Retinal pigment epithelial cell (primary cell): ENCODE measurements around the gene RPS3.

ENCODE experiments used
- DNase-seq: peaks from one replicate; pipeline ENCODE4 v3.0.0-alpha.2; 2010; ENCODE audit warnings: low read depth
- H3K4me3 ChIP-seq: 2 replicates; pipeline ENCODE4 v1.5.1; 2011; ENCODE audit warnings: mild to moderate bottlenecking, low read length, control low read depth, moderate library complexity
- TF ChIP-seq, protein P1 (sequence below): conservative IDR thresholded peaks from 2 replicates; pipeline ENCODE4 v1.5.1; 2011; ENCODE audit warnings: low read depth, low read length, control low read depth, inconsistent platforms

The RPS3 gene

DNA sequence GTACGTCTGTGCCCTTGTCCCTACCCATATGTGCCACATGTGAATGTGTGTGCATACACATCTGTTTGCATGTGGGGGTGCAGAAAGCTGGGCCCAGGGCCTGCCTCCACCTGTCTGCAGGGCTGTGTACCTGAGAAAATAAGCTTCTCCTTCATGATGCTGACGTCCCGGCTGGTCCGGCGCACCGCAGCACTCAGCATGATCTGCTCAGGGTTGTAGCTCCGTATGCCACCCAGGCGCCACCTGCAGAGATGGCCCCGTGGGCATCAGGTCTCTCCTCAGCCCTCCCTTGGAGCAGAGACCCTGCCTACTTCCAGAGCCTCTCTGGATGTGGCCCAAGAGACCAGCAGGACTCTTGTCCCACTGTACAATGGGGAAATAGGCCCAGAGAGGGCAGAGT, 37.5 kb downstream of the RPS3 start:
- TF ChIP-seq, protein P1, sequence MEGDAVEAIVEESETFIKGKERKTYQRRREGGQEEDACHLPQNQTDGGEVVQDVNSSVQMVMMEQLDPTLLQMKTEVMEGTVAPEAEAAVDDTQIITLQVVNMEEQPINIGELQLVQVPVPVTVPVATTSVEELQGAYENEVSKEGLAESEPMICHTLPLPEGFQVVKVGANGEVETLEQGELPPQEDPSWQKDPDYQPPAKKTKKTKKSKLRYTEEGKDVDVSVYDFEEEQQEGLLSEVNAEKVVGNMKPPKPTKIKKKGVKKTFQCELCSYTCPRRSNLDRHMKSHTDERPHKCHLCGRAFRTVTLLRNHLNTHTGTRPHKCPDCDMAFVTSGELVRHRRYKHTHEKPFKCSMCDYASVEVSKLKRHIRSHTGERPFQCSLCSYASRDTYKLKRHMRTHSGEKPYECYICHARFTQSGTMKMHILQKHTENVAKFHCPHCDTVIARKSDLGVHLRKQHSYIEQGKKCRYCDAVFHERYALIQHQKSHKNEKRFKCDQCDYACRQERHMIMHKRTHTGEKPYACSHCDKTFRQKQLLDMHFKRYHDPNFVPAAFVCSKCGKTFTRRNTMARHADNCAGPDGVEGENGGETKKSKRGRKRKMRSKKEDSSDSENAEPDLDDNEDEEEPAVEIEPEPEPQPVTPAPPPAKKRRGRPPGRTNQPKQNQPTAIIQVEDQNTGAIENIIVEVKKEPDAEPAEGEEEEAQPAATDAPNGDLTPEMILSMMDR: no peak
- H3K4me3 ChIP-seq: no peak overlapping the region
- no peak for DNase-seq

DNA sequence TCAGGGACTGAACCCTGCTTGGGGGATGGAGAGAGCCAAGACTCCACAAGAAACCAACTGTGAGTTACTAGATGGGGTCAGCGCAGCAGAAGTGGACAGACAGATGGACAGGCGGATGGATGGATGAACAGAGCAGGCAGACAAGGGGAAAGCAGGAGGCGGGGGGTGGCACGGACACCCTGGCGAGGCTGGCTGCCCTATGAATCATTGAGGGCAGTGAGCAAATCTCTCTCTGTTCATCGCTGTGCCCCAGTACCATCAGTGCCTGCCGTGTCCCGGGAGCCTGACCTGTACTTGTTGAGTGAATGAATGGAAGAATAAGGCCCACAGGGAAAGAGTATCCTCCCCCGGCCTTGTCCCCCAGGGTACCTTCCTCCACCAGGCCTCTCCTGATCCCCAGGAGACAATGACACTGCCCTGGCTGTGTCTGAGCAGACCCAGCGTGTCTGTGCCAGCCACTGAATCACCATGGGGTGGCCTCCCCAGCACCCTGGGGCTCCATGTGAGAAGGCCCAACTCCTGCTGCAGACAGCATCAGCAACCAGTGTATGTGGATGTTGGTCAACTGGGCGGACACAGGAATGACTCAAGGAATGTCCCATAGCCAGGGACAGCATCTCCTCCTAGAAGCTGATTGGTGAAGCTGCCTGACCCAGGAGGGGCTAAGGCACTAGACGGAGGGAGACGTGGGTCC, 38.8 kb downstream of the RPS3 start:
- no peak for DNase-seq
- no peak overlapping the region for H3K4me3 ChIP-seq
- TF ChIP-seq, protein P1: no peak

DNA sequence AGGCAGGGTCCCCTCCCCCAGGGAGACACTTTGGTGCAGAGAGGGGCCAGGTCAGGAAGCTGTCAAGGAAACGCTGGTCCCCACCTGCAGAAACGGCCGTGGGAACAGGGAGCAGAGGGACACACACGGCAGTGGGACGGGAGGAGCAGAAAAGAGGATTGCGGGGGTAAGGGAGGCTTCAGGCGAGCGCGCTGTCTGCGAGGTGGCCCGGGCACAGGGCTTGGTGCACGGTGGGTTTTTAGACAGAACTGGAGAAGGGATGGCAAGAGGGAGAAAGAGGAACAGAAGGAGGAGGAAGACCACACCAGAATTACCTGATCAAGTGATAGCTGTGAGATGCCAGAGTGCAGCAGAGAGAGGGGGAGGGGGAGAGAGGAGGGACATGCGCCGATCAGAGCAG, 39.7 kb downstream of the RPS3 start:
- TF ChIP-seq, protein P1: no peak
- H3K4me3 ChIP-seq: no peak overlapping the region
- no peak for DNase-seq

DNA sequence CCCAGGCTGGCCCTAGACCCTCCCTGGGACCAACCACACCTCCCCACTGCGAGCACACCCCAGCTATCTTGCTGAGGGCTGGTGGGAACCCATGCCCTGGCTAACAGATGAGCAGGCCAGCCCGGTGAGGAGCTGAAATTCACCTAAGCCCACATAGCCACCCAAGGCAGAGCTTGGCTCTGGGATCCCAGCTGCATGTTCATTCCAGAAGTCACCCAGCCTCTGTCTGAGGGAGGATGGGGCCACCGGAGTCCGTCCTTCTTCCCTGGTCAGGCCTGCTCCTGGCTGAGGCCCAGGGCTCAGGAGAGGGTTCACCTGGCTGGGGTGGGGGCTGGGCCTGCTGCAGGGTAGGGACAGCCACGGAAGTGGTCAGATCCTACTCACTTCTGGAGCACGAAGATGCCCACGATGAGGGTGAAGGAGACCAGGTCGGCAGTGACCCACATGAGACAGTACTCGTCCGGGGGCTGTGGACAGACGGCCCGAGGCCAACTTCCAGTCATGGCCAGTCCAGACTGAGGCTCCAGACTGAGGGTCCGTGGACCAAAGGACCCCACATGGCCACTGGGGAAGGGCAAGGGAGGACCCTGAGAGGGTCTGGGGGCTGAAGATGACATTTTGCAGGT, 40.3 kb downstream of the RPS3 start:
- TF ChIP-seq, protein P1: no peak
- no peak for DNase-seq
- H3K4me3 ChIP-seq: no peak overlapping the region

DNA sequence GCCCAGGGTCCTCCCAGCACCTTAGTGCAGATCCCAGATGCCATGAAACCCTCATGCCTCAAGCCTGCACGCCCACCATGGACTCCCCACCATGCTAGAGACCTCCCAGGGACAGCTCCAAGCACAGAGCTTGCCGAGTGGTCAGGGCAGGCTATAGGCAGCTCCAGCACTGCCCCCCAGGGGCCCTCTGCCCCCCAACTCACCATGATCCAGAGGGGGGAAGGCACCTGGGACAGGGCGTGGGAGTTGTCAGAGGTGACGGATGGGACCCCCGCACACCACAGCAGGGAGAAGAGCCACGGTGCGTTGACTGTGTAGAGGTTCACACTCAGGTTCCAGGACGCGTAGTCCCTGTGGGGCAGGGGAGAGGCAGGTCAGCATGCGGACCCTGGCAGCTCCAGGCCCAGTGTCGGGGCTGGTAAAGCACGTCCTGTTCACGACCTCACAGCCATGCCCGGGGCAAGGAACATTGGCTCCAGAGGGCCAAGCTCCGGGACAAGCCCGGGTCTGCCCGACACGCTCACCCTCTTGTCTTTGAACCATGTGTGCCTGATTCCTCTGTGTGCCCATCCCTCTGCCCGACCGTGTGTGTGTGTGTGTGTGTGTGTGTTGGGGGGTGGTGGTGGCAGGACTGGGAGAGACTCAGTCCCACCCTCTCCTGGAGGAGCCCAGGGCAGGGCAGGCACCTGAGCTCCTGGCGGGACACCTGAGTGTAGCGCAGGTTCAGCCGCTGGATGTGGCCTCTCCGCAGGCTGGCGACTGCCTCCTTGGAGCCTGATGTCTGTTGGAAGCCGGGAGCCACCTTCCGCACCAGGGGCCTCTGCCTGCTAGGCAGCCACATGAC, 41.9 kb downstream of the RPS3 start:
- H3K4me3 ChIP-seq: no peak overlapping the region
- TF ChIP-seq, protein P1: no peak
- no peak for DNase-seq

DNA sequence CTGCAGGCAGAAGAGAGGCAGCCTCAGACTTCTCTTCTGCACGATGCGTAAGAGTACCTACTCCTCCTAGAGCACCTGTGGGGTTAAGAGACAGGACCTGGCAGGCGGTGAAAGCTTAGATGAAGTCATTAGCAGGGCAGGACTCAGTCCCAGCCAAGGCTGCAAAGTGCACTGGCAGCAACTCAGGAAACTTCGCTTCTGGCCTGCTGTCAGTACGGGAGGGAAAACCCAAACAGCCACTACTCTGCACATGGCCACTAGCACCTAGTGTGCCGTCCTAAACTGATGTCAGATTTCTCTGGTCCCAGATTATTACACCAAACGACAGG, 42.5 kb downstream of the RPS3 start:
- H3K4me3 ChIP-seq: no peak overlapping the region
- no peak for DNase-seq
- TF ChIP-seq, protein P1: no peak
